GM21576 (cell line): ENCODE data around the gene SKI.
"Not testable (repeated sequence)": the region's sequence is repeated elsewhere in the genome, so short reads cannot be mapped to it uniquely, and the experiment has no call there.

Experiments used
- ATAC-seq: cut with Tn5 transposase; IDR thresholded peaks from one replicate; pipeline ENCODE4 v1.9.1; 2021; ENCODE audit warnings: mild to moderate bottlenecking, moderate library complexity; ENCODE audit not compliant: unreplicated experiment

The SKI gene

DNA sequence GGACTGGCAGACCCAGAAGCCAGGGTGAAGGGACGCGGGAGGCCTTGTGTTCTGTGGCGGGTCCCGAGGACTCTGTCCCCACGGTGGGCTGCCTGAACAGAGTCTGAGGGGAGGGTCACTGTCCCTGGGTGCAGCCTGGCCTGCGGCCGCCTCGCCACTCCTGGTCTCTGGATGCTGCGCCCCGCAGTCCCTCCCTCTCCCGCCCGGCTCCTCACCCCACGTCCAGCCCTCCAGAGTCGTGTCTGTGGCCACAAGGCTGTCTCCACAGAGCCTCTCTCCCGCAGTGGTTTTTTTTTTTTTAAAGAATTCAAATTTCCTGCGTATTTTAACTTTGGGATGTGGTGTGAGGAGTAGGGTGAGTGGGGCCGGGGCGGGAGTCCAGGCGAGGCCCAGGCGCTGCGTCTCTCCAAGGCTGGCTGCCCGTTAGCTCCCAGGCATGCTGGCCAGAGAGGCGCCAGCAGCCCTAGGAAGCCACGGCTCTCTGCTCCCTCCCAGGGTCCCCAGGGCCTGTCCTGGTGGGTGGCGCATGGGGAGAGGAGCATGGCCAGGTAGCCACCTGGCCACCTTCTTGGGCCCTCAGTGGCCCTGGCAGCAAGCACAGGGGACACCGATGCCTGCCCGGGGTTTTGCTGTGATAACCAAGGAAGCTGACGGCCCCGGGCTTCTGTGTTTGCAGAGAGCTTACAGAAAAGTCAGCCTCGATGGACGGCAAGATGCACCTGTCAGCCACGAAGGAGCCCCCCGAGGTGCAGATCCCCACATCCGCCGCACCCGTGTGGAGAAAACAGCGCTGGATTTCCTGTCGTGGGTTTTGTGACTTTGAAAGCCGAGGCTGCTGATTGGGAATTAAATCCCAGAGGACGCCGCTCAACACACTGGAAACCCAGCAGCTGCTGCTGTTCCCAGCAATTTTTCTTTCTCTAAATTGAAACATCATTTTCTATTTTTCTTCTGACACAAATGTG is 90.5 kb downstream of the SKI start:
- no peak for ATAC-seq

DNA sequence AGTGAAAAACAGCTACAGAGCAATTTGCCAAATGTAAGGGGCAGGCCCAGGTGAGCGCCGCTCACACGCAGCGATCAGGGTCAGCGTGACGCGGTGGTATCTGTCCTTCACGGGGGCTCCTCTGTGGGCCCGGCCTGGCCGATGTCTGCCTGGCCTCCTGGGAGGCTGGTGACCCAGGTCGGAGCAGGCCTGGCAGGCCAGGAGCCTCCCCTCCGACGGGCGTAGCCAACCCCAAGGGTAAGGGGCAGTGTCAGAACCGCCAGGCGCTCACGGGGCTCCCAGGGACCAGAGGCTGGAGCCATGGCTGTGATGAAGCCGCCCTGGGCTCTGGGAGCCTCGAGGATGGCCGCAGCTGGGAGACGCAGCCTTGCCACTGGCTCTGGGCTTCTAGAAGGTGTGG is 91.2 kb downstream of the SKI start:
- ATAC-seq = no peak

DNA sequence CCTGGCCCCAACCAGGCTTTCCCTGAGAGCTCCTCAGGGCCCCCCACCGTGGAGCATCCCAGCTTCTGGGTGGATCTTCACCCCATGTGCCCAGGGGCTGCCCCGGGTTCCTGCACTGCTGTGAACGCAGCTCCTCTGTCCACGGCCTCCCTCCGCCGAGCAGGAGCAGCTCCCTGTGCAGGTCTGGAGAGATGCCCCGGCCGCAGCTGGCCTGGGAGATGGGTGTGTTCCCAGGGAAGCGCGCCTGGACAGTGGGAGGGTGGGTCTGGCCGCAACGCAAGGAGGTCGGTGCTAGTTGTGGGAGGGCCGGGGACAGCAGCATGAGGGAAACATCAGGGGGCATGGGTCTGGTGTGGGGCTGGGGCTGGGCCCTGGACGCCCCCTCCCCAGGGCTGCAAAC is 91.9 kb downstream of the SKI start:
- no peak for ATAC-seq

DNA sequence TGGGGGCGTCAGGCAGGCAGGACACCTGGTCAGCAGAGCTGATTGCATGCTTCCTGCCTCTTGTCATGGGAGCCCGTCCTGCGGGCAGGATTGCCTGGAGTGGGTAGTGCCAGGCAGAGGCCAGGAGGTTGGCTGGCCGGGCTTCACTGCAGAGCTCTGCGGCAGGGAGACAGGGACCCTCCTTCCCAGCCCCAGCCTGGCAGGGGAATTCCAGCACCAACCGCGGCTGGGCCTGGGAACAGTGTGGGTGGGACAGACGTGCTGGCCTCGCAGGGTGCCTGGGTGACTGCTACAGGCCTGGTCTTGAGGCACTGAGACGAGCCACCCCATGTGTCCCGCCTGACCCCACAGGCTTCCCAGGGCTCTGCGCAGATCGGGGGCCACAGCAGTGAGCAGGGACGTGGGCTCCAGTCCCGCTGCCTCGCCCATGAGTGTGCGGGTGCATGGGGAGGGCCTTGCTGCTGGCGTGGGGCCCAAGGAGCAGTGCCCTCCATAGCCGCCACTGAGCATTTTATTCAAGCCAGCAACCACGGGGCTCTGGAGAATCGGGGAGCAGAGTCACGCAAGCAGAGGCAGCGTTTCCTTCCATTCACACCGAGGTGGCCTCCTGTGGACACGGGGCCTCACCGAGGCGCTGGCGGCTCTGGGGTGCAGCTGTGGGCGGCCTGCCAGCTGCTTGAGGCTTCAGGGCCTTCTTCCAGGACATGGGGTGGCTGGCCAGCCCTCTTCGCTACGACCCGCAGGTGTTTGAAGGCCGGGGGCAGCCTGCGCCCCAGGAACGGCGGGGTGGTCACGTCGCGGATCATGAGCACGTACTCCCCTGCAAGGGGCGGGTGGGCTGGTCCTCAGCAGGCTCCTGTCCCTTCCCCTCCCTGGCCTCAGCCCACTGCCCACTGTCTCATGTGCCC is 92.9 kb downstream of the SKI start:
- ATAC-seq = no peak

DNA sequence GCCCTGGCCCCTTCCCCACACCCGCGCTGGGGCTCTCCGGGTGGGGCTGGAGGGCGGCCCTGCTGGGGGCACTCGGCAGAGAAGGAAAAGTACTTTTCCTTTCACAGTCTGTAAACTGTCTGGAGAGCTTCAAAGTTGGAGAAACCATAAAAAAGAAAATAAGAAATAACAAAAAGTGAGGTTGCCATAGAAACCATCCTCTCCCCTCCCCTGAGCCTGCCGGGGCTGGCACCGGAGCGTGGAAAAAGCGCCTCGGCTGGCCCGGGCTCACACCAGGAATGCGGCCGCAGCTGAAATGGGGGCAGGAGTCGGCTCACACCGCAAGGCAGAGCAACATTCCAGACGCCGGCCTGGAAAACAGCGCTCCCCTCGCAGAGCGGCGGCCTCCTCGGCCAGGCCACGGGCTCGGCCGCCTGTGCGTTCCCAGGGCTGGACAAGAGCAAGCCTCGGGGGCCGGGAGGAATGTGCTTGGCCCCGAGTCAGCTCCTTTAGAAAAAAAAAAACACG is 94.0 kb downstream of the SKI start:
- ATAC-seq = no peak

DNA sequence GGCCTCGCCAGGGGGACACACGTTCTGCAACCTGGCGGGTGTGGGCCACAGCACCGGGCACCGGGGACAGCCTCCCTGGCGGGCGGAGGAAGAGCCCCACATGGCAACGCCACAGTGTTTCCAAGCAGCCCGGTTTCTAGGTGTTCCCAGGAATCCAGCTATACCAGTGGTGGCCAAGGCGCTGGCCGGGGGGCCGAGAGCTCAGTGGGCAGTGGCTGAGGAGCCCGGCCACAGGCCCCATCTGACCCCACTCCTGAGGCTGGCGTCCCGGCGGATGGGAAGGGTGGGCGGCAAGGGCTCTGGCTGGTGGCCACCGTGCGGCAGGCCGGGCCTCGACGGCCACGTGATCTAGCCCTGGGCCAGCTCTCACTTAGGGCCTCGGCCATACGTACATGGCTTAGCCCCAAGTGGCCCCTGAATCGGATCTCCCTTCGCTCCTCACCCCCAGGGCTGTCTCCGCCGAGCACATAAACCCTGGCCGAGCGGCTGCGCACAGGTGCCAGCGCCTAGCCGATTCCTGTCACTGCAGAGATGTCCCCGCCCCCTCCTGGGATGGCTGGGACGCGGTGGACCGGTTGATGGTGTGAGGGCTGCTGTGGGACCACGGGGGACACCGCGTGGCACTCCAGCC is 94.6 kb downstream of the SKI start:
- no peak for ATAC-seq

DNA sequence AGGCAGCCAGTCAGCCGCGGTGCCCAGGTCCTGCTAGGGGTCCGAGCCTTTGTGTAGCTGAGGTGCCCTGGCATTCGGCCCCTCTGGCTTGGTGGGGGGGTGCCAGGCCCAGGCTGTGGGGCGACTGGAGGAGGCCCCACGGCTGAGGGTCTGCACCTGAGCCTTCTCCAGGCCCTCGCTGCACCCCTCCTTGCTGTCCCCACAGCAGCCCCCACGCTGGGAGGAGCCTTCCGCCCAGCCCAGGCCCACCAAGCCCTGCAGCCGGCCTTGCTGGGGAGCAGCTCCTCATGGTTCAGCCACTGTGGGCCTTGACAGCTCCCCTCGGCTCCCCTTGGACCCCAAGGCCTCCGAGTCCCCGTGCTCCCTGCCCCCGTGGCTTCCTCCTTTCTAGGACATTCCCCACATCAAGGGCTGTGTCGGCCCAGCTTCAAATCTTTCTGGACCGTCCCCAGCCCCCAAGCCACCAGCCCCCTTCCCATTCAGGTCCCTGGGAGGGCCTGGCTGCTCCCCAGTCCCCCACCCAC is 95.4 kb downstream of the SKI start:
- no peak for ATAC-seq

DNA sequence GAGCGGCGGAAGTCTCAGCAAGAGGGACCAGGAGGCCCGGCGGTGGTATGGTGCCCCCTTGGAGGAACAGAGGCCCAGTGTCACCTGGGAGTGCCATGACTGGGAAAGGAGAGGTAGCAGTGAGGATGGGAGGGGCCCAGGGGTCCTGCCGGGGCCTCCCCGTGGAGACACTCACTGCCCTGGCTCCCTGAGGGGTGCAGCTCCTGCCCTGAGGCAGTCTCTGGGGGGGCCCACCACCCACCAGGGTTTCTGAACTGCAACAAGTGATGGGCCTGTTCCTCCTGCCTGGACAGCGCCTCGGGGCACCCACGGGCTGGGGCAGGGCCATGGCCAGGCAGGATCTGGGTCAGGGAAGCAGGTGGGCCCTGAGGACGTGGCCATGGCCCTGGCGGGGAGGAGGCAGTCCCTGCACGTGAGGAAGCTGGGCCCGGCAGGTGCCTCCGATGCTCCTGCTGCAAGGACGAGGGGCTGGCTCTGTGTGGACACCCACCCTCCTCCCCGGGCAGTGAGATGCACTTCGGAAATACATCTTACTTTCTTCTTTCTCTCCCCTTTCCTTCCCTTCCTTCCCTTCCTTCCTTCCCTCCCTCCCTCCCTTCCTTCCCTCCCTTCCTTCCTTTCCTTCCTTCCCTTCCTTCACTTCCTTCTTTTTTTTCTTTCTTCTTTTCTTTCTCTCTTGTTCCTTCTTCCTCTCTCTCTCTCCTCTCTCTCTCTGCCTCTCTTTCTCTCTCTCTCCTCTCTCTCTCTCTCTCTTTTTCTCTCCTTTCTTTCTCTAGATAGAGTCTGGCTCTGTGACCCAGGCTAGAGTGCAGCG is 96.6 kb downstream of the SKI start:
- ATAC-seq = no peak

DNA sequence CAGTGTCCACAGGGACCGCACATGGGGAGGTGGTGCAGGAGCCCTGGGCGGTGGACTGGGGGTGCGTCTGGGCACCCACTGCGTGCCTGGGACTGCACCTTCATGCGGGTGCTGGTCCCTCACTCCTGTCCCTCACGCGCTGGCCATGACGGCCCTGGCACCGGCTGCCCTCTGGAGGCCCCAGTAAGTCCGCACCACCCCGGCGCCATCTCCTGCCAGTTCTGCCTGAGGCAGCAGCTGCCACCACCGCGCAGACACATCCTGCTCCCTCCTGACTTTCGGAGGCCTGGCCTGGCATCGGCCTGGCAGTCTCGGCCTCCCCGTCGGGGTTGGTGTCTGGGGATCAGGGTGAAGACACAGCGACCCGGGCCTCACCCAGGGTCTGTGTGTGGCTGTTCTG is 98.4 kb downstream of the SKI start:
- ATAC-seq = no peak

DNA sequence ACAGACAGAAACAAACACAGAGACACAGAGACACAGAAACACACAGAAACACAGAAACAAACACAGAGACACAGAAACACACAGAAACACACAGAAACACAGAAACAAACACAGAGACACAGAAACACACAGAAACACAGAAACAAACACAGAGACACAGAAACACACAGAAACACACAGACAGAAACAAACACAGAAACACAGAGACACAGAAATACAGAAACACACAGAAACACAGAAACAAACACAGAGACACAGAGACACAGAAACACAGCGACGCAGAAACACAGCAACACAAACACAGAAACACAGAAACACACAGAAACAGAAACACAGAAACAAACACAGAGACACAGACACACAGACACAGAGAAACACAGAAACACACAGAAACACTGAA is 99.0 kb downstream of the SKI start:
- ATAC-seq = not testable (repeated sequence)

DNA sequence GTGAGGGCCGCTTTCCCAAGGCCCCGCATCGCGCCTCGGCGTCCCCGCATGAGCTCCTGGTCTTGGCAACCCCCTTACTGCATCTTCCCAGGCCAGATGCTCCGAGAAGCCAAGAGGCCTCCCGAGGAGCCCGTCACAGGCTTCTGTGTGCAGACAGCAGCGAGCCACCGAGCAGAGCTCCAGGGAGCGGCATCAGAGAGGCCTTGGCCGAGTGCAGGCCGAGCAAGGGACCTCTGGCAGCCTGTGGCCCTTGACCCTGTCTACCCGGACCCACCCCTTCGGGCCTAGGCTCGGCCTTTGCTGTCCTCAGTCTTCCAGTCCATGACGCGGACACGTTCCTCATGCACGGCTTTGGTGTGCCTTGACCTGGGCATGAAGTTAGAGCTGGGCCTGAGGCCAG is 99.7 kb downstream of the SKI start:
- no peak for ATAC-seq

DNA sequence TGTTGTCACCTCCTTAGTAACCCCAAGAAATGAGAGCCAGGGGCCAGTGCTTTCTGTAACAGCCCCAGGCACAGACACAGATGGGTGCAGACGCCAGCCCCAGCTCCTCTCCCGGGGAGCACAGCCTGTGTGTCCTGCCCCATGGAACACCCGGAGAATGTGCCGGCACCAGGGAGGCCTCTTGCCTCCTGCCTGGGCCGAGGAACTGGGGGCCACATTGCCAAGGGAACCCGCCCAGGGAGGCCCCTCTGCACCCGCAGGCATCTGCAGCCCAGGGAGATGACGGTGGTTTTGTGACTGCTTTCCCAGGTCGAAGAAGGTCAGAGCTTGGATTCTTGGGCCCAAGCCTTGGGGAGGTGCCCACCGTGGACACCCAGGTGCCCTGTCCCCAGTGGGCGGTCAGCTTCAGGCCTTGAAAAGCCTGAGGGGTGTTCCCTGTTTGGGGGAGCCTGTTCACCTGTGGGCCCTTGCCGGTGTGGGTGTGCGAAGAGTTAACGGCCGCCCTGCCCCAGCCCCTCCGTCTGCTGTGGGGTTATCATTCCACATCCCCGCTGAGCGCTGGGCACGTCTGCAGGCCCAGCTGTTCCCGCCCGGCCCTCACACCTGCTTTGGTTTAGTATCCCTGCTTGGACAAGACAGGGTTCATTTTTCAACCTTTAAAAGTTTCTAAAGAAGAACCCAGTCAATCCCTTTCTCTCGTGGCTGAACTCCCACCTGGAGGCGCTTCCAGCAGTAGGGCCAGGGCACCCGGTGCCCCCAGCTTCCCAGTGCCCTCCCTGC is 100.7 kb downstream of the SKI start:
- no peak for ATAC-seq

DNA sequence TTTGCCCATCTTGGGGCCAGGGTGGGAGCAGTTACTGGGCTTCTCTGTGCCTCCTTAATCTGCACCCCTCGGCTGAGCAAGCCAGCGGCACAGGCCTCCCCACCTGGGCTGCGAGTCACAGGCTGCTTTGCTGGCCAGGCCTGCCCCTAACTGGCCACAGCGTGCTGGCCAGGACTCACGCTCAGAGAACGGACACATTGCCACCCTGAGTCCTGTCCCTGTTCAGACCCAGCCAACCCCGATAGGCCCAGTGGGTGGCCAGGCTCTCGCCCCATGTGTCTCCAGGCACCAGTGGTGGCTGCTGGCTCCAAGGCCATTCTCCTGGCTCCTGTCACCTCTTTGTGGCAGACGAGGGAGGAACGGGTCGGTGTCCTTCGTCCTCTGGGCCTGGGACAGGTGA is 101.9 kb downstream of the SKI start:
- ATAC-seq = no peak

DNA sequence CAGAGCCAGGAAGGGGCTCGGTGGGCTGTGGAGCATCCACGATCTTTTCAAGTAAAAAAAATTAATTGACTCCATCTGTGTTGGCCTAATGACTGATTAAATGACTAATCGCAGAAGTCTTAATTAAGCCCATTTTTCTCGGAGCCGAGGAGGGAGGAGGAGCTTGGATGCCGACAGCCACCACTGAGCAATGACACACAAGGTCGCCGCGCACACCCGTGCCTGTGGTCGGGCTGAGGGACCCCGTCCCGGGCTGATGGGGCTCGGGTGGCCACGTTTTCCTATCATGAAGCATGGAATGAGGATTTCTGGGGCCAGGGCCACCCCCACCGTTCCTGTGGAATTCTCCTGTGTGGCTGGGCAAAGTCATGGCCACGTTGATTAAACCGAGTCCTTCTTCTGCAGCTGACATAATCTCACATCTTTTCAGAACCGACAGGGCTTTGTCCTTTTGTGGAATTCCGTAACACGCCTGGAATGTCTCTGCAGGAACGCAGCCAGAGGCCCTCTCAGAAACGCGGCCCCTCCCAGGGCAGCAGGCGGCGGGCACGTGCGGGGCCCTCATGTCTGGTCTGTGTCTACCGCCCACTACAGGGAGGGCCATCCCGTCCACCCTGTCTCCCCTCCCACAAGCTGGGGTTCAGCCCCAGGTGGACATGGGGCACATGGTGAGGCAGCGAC is 102.5 kb downstream of the SKI start:
- ATAC-seq = no peak

DNA sequence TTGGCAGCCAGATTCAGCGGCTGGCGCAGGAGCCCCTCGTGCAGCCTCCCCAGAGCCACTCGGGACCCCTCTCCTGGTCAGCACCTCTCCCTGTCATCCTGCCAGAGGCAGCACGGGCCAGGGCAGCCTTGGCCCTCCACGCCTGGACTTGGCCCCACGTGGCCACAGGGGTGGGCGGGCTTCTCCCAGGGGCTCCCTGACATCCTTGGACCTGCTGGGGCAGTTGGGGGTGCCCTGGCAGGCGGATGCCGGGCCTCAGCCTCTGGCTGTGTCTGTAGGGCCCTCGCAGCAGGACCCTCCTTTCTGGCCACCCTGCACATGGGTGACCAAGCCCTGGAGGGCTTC is 103.1 kb downstream of the SKI start:
- ATAC-seq = no peak

DNA sequence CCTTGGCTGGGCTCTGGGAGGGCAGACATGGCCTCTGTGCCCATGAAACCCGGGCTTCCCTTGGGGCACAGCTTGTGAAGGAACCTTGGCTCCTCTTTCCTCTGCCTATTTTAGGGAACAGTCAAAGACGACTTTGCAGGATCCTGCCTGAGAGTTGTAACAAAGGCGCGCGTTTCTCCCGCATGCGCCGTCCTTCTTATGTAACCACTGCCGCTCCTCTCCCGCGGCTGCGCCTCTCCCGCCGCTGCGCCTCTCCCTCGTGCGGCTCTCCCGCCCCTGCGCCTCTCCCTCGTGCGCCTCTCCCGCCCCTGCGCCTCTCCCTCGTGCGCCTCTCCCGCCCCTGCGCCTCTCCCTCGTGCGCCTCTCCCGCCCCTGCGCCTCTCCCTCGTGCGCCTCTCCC is 103.5 kb downstream of the SKI start:
- not testable (repeated sequence) for ATAC-seq

DNA sequence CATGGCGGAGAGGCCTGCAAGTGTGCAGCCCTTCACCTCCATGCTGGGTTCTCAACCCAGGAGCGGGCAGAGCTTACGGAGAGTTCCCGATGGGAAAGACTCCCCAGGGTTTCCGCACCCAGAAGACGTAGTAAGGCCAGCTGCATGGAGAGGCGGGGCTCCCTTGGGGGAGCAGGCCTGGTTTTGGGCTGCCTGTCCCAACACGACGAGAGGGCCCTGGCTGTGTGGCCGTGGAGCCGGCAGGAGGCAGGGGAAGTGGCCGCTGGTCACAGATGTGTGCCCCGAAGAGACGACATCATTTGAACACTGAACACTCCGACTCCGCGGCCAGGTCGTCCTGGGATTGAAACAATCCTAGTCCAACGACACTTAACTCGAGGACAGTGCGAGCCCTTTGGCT is 106.2 kb downstream of the SKI start:
- ATAC-seq = no peak

DNA sequence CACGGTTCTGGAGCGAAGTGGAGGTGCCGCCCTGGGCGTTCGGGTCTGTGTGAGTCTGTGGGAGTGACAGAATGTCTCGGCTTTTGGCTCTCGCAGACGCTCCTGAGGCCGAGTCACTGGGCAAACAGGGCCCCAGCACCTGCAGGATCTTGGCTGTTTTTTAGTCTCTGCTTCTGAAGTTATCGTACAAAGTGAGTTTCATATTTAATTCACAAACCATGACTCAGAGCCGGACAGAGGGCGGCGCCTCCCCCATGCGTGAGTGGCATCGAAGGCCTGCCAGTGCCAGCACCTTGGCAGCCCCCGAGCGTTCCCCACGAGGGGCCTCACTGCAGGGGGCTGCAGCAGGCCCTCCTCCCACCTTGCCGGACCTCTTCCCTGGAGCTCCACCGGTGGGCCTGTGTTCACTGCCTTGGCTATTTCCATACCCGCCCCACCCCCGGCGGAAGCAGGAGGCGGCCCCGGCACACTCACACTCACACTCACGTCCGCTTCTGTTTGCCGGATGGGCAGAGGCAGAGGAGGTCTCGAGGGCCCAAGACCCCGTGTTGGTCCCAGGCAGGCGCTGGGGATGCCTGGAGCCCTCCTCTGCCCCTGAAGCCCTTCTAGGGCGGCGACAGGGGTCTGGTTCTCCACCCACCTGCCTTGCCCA is 106.9 kb downstream of the SKI start:
- ATAC-seq = no peak
